NCI-H2196 treated with DMSO at 0.1 percent for 48 hours (cell line): ENCODE data around the gene SPRYD3.
"Not testable (repeated sequence)": the region's sequence is repeated elsewhere in the genome, so short reads cannot be mapped to it uniquely, and the experiment has no call there.

Experiments used
- DNase-seq: peaks from one replicate; lab custom pipeline; 2025; ENCODE audit not compliant: unreplicated experiment; lab: John Stamatoyannopoulos, UW

Gene SPRYD3

GRCh38 chr12:53102883-53103807 lies 24.0 kb upstream of the SPRYD3 start, which contains the start of gene SOAT2:
TSS of gene SOAT2 (plus strand) at chr12:53103486. CDS start at chr12:53103578, 92 bp downstream.
- DNase-seq = no peak

DNA sequence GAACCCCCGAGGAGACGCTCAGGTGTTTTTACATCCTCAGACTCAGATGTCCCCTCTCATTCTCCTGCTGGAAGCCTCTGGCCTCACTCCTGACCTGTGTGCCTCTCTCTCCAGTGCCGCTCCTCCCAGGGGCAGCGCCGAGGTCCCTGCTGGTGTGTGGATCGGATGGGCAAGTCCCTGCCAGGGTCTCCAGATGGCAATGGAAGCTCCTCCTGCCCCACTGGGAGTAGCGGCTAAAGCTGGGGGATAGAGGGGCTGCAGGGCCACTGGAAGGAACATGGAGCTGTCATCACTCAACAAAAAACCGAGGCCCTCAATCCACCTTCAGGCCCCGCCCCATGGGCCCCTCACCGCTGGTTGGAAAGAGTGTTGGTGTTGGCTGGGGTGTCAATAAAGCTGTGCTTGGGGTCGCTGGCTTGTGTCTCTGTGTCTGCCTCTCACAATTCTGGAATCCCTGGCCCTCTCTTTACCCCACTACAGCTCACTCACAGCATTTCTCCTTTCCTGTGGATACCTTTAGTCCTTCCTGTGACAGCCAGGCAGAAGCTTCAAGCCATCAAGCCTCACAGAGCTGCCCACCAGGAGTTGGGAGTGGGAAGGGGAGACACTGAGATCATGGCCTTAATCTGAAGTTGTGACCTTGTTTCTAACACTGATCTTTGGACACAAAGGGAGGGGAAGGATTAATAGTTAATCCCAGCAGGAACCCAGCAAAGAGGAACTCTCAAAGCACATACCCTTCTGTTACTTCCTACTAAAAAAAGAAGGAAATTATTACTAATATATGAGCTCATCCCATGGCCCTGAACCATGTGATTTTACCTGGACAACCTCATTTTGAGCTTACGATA lies 23.0 kb upstream of the SPRYD3 start:
- DNase-seq = no peak

DNA sequence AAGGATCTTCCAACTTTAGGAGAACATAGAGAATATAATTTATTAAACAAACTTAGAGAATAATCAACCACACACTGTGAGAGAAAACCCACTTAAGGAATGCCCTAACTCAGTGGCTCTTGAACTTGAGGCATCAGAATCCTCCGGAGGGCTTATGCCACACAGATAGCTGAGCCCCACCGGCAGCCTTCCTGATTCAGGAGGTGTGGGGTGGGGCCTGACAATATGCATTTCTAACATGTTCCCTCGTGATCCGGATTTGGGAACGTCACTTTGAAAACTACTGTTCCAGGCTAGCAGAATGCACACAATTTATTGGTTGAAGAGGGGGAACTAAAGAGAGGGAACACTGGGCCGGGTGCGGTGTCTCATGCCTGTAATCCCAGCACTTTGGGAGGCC lies 22.1 kb upstream of the SPRYD3 start:
- no peak for DNase-seq

DNA sequence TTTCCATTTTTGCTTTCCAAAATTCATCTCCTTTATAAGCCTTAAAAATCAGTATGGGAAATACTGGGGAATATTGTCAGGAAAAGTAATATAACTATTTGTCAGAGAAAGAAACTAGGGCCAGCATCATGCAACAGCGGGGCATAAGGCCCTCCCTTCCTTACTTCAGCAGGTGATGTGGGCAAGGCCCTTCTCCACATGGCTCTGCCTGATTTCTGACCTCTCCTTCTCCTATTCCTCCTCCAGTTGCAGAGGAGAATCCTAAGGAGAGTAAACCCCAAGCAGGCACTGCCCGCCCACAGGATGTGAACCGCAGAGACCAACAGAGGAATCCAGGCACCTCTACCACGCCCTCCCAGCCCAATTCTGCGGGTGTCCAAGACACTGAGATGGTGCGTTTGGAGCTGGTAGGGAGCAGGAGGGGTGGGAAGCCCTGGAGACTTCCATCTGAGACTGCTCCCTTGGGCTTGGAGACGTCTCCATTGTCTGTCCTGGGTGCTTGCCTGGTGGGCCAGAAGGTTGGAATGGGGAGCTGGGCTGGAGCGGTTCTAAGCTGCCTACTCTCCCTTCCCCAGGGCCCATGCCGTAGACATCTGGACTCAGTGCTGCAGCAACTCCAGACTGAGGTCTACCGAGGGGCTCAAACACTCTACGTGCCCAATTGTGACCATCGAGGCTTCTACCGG lies 21.4 kb upstream of the SPRYD3 start:
- no peak for DNase-seq

GRCh38 chr12:53099071-53099882 lies 20.1 kb upstream of the SPRYD3 start:
- DNase-seq = peak; percentile 68

GRCh38 chr12:53098354-53098981 lies 19.3 kb upstream of the SPRYD3 start:
- no peak for DNase-seq

DNA sequence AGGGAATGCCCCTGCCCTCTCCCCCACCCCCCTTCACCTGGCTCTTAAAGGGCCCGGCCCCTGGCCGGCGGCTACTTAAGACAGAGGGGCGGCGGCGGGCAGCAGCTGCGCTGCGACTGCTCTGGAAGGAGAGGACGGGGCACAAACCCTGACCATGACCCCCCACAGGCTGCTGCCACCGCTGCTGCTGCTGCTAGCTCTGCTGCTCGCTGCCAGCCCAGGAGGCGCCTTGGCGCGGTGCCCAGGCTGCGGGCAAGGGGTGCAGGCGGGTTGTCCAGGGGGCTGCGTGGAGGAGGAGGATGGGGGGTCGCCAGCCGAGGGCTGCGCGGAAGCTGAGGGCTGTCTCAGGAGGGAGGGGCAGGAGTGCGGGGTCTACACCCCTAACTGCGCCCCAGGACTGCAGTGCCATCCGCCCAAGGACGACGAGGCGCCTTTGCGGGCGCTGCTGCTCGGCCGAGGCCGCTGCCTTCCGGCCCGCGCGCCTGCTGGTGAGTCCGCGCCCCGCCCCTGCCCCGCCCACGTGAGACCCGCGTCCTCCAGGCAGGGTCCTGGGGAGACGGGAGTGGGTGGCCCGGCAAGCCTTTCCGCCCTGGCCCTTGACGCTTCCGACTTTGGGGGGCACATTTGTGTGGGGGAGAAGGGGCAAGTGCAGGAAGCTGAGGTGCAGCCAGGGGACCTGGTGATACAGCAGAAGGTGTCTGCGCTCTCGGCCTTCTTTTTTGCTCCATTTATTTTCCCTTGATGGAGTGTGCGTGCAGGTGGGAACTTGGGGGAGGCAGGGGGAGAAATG lies 18.6 kb upstream of the SPRYD3 start, which contains the start of gene IGFBP6:
Gene IGFBP6, plus strand, starts transcription at position 104 of the 790 bp plus-strand sequence. Its CDS starts 51 bp downstream, at position 155.
- DNase-seq = no peak

DNA sequence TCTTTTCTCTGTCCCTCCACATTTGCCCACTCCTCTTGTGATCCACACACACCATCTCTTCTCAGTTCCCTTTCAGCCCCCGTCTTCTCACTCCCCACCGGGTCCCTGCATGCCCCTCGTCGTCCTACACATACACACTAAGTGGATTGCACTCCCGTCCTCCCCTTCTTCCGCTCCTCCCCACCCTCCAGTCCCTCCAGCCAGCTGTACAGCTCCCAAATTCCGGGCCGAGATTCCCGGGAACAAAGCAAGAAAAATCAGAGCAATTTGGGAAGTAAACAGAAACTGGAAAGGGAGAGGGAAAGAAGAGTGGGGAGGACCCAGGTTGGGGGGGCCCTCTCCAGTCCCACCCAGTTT lies 18.0 kb upstream of the SPRYD3 start:
- no peak for DNase-seq

- no peak for DNase-seq
Observed at GRCh38 chr12:53096759-53097158, 17.6 kb upstream of the SPRYD3 start.

DNA sequence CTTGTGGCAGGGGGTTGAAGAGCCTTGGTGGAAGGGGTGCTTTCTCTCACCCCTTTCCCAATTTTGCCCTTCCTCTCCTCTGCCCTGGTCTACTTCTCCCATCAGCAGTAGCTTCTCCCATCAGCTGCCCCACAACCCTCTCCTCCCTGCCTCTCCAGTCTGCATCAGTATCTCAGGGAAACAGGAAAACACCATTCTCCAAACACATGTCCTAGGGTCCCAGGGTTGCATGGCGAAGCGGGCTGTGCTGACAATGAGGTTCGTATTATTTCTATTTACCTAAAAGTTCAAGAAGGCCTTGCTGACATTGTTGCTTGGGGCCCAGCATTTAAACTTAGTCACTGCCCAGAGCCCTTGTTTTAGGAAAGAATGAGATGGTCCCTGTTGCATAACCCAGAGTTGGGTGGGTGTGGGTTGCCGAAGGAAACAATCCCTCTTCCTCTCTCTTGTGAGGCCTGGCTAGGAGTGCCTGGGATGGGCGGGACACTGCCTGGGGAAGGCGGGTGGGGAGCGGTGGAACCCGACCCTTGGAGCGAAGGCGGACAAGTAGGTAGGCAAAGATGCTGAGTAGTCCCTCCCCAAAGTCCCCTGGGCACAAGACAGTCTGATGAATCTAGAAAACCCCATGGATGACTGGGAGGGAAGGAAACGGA lies 17.0 kb upstream of the SPRYD3 start:
- DNase-seq = no peak

DNA sequence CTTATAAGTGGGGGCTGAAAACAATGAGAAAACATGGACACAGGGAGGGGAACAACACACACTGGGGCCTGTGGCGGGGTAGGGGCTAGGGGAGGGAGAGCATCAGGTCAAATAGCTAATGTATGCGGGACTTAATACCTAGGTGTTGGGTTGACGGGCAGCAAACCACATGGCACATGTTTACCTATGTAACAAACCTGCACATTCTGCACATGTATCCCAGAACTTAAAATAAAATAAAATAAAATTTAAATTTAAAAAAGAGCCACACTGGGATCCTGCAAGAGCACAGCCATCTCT lies 16.4 kb upstream of the SPRYD3 start:
- DNase-seq = not testable (repeated sequence)

DNA sequence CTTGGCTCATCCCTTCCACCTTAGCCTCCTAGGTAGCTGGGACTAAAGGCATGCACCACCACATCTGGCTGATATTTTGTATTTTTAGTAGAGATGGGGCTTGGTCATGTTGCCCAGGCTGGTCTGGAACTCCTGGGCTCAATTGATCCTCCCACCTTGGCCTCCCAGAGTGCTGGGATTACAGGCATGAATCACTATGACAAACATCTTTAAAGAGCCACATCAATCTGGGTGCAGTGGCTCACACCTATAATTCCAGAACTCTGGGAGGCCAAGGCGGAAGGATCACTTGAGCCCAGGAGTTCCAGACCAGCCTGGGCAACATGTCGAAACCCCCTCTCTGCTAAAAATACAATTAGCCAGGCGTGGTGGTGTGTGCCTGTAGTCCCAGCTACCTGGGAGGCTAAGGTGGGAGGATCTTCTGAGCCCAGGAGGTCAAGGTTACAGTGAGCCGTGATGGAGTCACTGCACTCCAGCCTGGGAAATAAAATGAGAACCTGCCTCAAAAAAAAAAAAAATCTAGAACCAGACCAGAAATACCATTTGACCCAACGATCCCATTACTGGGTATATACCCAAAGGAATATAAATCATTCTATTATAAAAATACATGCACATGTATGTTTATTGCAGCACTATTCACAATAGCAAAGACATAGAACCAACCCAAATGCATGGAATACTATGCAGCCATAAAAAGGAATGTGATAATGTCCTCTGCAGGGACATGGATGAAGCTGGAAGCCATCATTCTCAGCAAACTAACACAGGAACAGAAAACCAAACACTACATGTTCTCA lies 15.8 kb upstream of the SPRYD3 start:
- DNase-seq = not testable (repeated sequence)

DNA sequence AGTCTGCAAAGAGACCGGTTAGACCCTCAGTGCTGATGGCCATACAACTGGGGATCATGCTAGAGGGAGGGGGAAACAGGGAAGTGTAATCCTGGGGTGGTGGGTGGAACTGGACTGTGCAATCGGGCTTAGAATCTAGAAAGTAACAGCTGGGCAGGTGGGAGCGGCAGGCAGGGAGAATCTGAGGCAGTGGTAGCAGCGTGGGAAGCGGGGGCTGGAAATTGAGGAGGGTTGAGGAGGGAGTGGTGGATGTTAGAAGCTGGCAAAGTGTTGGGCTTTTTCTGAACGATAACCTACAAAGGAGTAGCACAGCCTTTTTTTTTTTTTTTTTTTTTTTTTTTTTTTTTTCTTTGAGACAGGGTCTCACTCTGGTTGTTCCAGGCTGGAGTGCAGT lies 15.2 kb upstream of the SPRYD3 start:
- DNase-seq = no peak

- no peak for DNase-seq
Observed at GRCh38 chr12:53093777-53094393, 14.7 kb upstream of the SPRYD3 start.

- DNase-seq = no peak
Observed at GRCh38 chr12:53091756-53092155, 12.6 kb upstream of the SPRYD3 start.

GRCh38 chr12:53090554-53090953 lies 11.4 kb upstream of the SPRYD3 start:
- DNase-seq = no peak

DNA sequence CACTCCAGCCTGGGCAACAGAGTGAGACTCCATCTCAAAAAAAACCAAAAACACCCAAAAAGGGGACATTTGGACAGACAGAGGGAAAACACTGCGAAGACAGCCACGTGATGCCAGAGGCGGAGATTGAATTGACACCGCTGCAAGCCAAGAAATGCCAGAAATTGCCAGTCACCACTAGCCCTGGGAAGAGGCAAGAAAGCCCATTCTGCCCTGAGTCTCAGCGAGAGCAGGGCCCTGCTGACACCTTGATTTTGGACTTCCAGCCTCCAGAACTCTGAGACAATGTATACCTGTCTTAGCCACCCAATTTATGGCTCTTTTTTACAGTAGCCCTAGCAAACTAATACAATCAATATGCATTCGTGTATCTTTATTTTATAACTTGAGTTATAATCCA lies 10.9 kb upstream of the SPRYD3 start:
- DNase-seq = no peak

GRCh38 chr12:53086361-53086760 lies 7.2 kb upstream of the SPRYD3 start:
- DNase-seq = no peak
